ENCODE data around the gene STX4.

DNA sequence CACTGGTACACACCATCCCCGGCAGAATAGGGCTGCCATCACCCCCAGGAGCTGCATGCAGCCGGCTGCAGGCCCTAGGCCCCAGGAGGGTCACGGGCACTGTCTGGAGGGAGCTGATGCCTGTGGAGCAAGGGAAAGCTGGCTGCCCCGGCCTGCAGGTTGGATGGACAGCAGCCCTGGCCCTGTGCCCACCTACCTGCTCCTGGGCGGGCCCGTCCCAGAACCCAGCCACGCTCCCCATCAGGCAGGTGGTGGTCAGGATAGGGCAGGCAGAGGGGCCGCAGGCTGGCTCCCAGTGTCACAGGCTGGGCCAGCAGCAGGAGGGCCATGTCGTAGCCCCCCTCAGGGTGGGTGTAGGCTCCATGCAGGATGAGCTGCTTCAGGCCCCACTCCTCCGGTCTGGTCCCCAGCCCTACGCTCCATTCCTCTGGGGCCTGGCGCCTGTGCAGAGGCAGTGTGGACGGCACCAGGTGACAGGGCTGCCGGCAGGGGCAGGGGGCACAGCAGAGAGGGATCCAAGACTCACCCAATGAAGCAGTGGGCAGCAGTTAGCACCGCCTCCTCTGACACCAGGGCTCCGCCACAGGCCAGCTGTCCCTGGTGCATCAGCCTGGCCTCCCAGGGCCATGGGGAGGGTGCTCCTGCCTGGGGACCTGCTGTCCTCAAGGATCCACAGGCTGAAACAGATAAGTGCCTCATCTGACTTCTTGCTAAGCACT is 51.4 kb downstream of the STX4 start:
- TF ChIP-seq CTCF (IDR thresholded peaks at IDR 0.05; ENCODE audit: low read depth, low read length, missing input control) (no peak), SP1 (IDR thresholded peaks at IDR 0.05) (no peak), MAX (IDR thresholded peaks at IDR 0.05) (no peak), YY1 (IDR thresholded peaks at IDR 0.05) (no peak), RAD21 (IDR thresholded peaks at IDR 0.05) (no peak), HNF4A (conservative IDR thresholded peaks at IDR 0.05) (no peak), GABPA (IDR thresholded peaks at IDR 0.05 in 1 of 2, conservative IDR thresholded peaks at IDR 0.05 in 1 of 2) (no peak), FOXA1 (IDR thresholded peaks at IDR 0.05) (no peak)
- TF ChIP-seq, protein P1, sequence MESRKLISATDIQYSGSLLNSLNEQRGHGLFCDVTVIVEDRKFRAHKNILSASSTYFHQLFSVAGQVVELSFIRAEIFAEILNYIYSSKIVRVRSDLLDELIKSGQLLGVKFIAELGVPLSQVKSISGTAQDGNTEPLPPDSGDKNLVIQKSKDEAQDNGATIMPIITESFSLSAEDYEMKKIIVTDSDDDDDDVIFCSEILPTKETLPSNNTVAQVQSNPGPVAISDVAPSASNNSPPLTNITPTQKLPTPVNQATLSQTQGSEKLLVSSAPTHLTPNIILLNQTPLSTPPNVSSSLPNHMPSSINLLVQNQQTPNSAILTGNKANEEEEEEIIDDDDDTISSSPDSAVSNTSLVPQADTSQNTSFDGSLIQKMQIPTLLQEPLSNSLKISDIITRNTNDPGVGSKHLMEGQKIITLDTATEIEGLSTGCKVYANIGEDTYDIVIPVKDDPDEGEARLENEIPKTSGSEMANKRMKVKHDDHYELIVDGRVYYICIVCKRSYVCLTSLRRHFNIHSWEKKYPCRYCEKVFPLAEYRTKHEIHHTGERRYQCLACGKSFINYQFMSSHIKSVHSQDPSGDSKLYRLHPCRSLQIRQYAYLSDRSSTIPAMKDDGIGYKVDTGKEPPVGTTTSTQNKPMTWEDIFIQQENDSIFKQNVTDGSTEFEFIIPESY (IDR thresholded peaks at IDR 0.05) = no peak
- TF ChIP-seq, protein P2, sequence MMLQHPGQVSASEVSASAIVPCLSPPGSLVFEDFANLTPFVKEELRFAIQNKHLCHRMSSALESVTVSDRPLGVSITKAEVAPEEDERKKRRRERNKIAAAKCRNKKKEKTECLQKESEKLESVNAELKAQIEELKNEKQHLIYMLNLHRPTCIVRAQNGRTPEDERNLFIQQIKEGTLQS (IDR thresholded peaks at IDR 0.05) = no peak

All from liver (tissue), 3 donors.